Stimulated activated CD4-positive, alpha-beta T cell treated with anti-CD3 and anti-CD28 coated beads, TNF-alpha, amount 100 ng/mL, for 1 hour (primary cell): Measurements from ENCODE around the gene NUP155.
"Not testable (repeated sequence)": the region's sequence is repeated elsewhere in the genome, so short reads cannot be mapped to it uniquely, and the experiment has no call there.

Source experiments
- DNase-seq, 3 donors: peaks; one replicate each; pipeline ENCODE4 v3.0.0-alpha.2; 2020; ENCODE audit warnings: low read depth in 3 of 3, low spot score in 1 of 3

The NUP155 gene

GRCh38 chr5:37283214-37283820 lies 87.6 kb downstream of the NUP155 start:
- DNase-seq, result no peak

DNA sequence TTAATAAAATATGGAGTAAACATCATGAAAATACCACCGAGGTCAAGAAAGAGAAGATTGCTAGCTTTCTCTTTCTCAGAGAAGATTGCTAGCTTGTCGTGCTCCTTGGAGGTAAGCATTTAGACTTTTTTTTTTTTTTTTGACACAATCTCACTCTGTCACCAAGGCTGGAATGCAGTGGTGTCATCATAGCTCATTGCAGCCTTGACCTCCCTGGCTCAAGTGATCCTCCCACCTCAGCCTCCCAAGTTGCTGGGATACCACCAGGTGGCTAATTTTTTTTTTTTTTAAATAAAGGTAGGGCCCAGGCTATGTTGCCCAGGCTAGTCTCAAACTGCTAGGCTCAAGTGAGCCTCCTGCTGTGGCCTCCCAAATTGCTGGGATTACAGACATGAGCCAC lies 95.4 kb downstream of the NUP155 start:
- no peak for DNase-seq

DNA sequence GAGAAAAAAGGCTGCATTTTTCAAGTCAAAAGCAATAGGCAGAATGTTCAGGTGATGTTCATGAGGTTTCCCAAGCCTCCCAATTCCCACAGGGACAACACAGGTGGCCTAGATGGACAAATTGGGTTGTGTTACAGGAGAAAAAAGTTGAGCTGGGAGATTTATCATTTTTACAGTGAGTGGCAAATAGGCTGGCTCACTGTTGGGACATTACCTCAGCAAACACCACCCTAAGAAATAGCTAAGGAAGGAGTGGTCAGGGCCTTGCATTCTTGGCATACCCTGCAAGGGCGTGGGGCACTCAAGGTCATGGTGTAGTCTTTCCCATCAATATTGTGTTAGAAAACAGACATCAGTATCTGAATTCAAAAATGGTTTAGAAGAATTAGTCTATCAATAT lies 98.4 kb downstream of the NUP155 start:
- no peak for DNase-seq

- DNase-seq, result not testable (repeated sequence)
Measured at GRCh38 chr5:37268100-37268499, 102.8 kb downstream of the NUP155 start.

DNA sequence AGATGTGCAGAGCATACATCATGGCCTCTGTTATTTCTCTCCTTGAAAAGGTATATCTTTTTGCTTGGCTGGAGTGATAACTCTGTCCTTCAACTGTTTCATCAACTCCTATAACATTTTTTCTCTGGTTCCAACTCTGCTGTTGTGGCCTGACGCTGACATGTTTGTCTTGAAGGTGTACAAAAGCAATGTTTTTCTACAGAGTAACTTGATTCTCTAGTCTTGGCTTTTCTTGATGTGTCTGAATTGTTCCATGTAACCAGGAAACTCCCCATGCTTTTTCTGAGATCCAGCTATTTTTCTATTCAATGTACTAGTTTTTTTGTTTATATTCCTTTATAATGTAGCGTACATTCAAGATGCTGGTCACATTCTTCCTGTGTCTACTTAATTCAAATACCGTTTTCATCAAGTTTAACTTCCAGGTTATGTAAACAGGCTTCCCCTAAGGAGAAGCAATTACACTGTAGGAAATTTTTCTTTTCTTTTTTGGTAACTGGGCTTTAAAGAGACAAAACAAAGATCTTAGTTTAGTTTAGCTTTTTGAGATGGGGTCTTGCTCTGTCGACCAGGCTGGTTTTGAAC lies 115.0 kb downstream of the NUP155 start:
- no peak for DNase-seq

- no peak for DNase-seq
Measured at GRCh38 chr5:37254581-37254980, 116.3 kb downstream of the NUP155 start.

GRCh38 chr5:37251665-37252064 lies 119.2 kb downstream of the NUP155 start:
- DNase-seq, result no peak

DNA sequence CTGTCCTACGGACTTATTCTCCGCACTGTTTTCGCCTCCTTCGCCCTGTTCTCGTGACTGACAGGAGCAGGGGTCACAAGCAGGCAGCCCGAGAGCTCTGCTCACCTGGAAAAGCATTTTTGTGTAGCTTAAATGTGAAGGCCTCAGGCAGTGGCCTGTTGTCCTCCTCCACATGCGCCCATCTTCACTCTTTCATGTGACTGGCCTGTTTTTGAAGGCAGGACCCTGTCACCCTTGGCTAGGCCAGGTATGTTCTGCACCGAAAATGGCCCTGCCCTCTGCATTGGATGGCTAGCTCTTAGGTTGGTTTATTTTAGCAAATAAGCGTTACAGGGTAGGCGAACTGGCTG lies 121.1 kb downstream of the NUP155 start:
- DNase-seq, result no peak

- DNase-seq, result peak in 2 of 3 donors; percentile 10 to 30
Measured at GRCh38 chr5:37248970-37249814, 121.7 kb downstream of the NUP155 start, which contains the start of gene CPLANE1. Gene CPLANE1 (minus strand): TSS chr5:37249376. CDS start chr5:37247698, 1,678 bp downstream.

DNA sequence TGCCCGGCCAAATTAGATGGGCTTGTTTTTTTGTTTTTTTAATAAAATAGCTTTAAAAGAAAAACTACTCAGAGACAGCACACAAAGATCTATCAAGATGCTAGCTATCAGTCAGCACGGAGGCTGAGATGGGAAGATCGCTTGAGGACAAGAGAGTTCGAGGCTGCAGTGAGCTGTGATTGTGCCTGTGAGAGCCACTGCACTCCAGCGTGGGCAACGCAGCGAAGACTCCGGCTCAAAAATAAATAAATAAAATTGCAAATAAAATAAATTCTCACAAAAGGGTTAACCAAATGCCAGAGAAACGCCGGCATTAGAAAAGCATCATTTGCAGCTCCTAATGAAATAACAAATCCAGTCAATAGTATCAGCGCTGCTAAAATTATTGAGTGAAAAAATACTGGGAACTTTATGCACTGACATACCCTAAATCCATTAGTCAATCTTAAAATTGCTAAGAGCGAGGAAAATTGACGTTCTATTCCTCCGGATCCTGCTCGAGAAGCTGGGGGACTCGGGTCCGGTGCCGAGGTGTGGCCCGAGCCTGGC lies 122.4 kb downstream of the NUP155 start:
- no peak for DNase-seq

DNA sequence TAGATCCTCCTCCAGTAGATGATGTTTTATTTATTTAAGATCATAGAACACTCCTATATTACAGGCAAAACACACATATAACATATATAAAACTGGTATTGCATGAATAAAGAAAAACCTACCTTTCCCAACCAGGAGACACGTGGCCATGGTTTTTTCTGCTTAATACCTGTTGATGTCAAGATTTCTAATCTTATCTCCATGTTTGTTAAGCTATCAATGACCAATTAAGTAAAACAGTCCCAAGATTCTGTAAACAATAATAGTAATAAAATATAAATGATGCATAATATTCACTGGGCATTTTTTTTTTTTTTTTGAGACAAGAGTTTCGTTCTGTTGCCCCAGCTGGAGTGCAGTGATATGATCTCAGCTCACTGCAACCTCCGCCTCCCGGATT lies 123.4 kb downstream of the NUP155 start:
- DNase-seq, result no peak

- DNase-seq, result no peak
Measured at GRCh38 chr5:37247036-37247435, 123.9 kb downstream of the NUP155 start.
